ENCODE data around the gene FAM53B. TPM values are rescaled to one million over a fixed set of nuclear protein-coding genes. Genes with fewer than 3 reads are reported as not detected.

The FAM53B gene
- total RNA-seq, 1 donor from 2014 or later: 27.1 TPM

DNA sequence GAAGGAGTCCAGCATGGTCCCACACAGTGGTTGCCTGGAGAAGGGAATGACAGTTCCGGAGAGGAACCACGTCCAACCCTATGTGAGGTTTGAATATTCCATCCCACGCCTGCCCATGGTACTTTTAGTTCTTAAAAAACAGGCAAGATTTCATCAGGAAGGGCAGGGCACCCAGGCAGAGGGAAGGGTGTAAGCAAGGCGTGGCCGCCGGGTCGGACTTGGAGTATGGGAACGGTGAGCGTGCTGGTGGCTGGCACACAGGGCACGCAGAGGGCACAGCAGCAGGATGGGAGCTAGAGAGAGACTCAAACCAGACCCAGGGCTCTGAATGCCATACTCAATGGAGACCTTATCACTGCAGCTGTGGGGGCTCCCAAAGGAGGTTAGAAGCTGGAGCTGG, 34.3 kb downstream of the FAM53B start:
- peak; percentile 57 for DNase-seq (ENCODE audit: low spot score)

DNA sequence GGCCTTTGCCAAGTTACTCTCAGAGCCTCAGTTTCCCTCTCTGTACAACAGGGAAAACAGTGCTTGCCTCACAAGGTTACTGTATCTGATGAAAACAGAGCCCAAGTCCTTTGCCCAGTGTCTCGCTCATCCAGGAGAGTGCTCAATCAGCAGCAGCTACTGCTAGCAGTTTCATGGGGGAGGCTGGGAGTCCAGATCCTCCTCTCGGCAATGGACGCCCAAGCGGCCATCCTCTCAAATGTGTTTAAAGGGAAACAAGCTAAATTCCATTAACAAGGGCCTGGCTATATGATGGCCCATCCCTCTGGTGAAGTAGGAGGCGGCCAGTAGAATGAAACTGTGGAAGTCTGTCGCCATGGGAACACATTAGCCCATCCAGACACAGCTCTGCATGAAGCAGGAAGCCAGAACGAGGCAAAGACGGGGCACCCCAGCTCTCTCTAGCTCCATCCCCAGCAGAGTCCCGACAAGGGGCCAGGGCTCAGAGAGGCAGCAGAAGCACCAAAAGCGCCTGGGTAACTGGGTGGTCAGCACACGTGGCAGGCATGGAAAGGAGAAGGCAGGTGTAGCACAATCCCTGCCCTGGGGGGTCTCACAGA, 35.2 kb downstream of the FAM53B start:
- no peak for DNase-seq (ENCODE audit: low spot score)

DNA sequence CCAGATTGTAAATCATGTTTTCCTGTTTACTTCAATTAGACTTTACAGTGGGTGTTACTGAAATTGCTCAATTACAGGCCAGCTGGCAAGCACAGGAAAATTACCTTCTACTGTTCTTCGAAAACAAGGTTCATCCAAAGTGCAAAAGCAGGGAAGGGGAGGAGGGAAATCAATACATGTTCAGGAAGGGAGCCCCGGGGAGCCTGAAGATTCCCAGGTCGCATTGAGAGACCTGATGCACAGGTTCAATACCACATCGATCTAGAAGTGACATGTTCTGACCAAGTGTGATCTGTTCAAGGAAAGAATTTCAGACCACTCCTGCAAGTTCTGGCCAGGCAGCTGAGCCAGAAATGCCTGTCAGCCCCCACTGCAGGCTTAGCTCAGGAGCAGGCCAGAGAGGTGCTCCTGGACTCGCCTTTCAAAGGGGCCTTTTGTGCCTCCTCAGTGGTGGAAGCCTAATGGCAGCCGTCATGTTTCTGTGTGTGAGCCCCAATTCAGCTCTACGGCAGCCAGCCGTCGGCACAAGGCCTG, 35.9 kb downstream of the FAM53B start:
- DNase-seq (ENCODE audit: low spot score): peak; percentile 63

DNA sequence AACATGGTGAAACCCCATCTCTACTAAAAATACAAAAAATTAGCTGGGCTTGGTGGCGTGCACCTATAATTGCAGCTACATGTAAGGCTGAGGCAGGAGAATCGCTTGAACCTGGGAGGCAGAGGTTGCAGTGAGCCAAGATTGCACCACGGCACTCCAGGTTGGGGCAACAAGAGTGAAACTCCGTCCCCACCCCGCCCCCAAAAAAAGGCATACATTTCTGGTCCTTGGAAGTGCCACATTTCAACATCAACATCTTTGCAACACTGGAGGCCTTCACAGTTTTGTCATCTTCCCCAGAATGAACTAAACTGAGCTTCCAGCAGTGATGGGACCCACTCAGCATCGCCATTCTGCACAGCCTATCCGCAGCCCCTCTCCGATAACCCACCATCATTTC, 36.6 kb downstream of the FAM53B start:
- no peak for DNase-seq (ENCODE audit: low spot score)

DNA sequence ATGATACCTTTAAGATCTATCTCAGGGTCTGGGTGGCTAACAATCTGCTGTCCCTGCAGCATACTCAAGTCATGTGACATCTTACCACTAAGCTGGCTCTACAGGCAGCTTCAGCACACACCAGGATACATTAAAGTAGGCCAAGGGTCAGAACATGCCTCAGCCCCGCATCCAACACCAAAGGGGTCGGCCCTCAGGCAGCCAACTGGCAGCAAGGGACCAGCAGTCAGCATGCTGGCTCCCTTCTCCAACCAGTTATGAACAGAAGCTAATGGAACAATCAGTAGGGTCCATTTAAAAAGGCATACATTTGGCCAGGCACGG, 37.1 kb downstream of the FAM53B start:
- DNase-seq (ENCODE audit: low spot score): no peak

DNA sequence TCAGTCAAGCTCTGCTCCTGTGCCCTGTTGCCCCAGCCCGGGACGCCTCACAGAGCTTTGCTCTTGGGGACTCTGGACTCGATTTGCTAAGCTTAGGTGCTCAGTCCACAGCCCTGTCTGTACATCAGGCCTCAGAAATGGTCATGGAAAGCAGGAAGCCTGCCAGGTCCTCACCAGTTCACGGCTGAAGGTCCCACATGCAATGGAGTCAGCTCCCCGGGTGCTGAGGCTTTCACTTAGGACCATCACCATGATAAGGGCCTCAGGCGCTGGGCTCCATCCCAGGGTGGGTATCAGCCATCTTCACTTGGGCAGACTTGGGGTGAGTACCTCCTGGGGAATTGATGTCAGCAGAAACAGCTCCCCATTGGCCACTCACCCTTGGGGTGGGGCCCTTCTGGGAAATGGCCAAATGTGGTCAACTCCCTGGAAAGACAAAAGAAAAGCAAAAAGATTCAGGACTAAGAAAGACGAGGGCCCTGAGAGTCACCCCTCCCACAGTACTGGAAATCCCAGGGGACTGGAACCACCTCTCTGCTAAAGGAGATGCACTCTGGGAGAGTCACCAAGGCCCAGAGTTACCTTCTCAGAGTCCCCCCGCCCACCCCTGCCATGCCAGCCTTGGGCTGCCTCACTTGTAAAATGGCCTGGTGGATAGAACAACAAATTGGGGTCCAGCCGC, 37.6 kb downstream of the FAM53B start:
- DNase-seq (ENCODE audit: low spot score): no peak

DNA sequence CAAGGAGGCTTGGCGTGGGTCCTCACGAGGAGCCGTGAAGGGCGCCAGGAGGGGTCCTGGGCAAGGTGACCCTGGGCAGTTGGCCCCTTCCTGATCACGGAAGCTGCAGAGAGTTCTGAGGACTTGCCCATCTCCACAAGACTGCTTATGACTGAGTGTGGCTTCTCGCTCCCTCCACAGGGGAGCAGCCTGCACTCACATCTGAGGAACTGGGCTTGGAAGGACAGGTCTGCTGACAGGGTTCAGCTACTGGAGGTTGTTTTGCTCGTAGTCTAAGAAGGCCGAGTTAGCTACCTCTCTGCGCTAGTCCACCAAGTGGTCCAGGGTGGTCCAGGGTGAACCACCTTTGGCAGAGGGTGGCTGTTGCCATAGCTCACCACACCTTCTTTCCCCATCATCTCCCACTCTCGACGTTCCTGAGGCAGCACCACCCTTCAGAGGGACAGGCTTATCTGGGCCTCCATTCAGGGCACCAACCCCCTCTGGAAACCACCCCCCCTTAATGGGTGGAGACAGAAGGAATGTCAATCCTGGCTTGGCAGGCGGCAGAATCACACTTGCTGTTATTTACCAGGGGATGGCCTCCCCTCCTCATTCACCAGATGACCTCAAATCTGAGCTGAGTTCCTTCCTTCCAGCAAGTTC, 38.2 kb downstream of the FAM53B start:
- DNase-seq (ENCODE audit: low spot score): no peak

DNA sequence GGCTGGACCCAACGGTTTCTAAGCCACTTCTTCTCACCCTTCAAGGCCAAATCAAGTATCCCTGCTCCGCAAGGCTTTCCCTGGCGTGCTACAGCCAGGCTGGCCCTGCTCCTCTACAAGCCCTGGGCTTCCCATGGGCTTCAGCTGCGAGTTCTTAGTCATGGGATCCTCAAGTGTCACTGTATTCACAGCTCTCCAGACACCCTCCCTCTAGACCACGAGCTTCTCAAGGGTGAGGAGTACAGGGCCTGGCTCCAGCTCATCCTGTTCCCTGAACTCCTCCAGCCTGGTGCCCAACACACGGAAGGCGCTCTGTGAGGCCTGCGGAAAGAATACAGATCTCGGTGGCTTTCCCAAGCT, 38.8 kb downstream of the FAM53B start:
- DNase-seq (ENCODE audit: low spot score): no peak

DNA sequence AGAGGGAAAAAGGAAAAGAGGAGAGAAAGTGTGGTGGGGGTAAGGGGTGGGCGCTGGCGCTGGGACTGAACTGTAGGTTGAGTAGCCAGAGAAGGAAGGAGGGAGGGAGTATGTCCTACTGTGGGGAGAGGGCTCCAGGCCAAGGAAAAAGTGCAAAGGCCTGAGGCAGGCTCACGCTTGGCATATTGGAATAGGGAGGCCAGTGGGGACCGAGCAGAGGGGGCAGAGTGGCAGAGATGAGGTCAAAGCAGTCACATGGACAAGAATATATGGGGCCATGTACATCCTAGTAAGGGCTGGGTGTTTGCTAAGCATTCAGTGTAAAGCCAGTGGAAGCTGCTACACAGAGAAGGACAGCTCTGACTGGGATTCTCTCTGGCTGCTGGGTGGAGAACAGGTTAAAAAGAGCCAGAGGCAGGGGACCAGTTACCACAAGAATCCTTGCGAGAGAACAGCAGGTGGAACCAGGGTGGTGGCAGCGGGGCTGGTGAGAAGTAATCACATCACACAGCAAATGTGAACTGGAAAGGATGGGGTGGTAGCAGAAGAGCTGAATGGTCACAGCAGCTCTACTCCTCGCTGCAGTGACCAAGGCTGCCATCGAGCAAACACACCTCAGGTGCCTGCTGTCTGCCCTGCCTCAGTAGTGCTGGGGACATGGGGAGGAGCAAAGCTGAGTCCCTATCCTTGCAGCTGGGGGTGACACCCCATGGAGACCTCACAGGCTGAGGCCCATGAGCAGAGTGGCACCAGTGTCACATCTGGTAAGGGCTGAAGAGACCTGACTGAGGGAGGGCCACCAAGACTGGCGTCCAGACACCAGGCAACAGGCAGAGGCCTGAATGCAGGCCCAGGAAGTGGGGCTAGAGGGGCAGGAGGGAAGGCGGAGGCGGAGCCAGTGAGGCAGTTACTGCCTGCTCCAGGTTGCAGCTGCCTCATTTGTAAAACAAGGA, 39.5 kb downstream of the FAM53B start:
- no peak for DNase-seq (ENCODE audit: low spot score)

DNA sequence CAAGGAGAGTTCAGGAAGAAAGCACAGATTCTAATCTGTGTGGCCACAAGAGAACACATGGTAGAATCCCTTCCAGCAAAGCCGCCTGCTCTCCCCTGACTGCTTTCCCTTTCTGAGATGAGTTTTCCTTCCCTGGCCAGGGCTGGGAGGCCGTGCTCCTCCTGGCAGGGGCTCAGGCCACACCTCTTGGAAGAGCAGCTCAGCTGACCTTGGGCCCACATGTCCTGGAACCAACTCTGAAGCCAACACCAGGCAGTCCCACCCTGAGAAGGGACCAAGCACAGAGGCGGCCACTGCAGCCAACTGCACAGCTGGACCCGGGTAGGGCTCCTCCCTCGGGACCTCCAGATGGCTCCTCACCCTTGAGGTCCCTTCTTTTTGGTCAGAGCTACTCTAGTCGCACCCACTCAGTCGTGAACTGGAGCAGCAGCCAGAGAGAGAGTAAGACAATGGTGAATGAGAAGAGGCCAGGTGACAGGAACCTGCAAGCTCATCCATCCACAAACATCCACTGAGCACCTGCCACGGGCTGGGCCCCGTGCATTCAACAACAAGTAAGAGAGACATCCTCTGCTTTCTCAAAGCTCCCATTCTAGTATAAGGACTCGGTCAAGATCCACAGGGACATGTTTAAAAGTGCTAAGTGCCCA, 40.3 kb downstream of the FAM53B start:
- no peak for DNase-seq (ENCODE audit: low spot score)

DNA sequence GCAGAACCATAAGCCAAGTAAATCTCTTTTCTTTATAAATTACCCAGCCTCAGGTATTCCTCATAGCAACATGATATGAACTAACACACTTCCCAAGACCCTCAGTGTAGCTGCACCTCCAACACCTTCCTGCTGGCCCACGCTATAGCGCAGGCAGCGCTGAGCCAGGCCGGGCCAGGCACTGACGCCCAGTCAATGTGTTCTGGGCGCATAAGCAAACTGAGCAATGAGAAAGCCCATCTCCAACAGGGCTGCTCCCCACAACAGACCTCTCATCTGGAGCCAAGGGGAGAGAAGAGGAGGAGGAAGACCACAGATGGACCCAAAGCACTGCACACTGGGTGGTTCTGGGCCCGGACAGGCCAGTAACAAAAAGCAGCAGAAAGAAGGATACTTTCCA, 40.8 kb downstream of the FAM53B start:
- DNase-seq (ENCODE audit: low spot score): no peak

DNA sequence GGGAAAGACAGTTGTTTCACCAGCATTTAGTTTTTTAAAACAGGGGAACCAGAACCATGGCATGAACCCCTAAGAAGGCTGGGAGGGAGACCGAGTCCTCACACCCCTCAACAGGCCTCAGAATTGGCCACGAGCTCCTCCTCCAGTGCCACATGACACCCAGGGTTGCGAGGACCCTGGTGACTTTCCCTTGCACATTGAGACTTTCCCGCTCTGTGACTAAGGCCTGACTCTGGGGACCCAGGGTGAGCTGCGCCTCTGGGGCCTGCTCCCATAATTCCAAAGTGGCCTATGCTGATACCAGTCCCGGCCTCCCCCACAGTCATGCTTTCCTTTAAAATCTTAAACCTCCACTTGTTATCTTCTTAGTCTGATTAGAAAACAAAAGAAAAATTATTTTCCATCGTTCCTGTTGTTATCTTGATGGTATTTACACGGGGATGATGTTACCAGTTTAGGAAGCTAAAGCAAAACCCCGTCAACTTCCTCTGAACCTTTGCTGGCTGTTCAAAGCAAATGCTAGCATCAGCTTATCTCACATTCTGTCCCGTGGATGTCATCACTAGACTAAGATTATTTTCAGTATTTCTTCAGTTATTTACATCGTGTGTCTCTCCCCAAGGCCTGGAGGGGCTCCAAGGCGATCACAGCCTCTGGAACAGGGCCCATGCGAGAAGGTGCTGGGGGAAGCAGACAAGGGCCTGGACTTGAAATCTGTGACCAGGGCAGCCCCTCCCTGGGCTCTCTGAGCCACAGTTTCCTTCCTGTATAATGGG, 42.1 kb downstream of the FAM53B start:
- no peak for DNase-seq (ENCODE audit: low spot score)

DNA sequence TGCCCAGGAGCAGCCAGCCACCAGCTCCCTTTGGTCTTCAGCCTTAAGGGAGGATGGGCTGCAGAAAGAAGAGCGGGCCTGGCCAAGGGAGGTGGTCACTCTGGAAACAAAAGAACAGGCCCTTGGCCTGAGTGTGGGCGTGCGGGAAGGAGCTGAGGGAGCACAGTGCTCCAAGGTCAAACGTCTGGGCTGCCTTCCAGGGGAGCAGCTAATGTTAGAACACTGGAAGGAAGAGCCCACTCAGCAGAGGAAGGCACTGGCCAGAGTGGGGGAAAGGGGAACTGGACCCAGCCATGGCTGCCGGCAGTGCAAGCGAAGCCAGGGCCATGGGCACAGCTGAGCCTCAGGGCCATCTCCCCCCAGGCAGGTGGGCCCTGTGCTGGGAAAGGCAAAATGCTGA, 42.7 kb downstream of the FAM53B start:
- peak; percentile 86 for DNase-seq (ENCODE audit: low spot score)

DNA sequence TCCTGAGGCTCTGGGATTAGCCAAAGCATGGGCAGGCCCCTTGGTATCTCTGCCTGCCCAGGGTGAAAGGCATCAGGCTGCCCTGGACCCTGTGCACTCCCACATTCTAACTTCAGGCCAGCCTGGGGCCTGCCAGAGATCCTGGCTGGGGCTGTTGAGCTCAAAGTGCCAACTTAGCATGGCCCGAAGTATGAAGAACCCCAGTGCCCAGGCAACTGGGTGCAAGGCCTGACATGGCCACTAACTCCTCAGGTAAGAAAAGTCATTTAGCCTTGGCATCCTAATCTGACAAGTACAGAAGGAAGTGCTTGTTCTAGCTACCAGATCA, 43.2 kb downstream of the FAM53B start:
- DNase-seq (ENCODE audit: low spot score): no peak

DNA sequence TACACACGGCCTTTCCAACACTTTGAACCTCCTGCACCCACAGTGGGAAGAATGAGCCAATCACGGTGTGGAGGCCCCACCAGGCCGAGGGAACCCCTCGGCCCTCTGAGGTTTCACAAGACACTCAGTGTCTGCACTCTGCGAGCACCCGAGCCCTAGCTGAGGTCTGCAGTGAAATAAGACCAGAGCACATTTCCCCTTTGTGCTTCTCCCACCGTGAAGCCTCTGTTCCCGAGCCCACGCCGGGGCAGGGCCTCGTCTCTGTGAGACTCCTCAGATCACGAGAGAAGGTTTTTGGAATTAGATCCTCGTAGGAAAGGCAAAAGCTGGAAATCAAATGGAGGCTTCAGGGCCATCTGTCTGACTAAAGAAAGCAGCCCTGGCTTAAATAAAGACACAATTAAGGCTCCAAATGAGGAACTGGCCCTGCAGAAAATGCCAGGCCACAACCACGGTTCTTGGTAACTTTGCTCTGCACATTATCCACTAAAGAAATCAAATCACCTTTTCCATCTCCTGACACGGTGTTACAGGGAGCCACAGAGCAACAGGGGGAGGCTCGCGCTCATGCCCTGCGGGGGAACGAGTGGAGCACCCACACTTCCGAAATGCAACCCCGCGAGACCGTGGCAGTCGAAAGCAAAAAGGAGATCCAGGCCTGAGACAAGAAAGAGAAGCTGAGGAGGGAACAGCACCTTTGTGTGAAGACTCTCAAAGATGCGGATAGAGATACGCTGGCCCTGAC, 43.7 kb downstream of the FAM53B start:
- DNase-seq (ENCODE audit: low spot score): no peak

DNA sequence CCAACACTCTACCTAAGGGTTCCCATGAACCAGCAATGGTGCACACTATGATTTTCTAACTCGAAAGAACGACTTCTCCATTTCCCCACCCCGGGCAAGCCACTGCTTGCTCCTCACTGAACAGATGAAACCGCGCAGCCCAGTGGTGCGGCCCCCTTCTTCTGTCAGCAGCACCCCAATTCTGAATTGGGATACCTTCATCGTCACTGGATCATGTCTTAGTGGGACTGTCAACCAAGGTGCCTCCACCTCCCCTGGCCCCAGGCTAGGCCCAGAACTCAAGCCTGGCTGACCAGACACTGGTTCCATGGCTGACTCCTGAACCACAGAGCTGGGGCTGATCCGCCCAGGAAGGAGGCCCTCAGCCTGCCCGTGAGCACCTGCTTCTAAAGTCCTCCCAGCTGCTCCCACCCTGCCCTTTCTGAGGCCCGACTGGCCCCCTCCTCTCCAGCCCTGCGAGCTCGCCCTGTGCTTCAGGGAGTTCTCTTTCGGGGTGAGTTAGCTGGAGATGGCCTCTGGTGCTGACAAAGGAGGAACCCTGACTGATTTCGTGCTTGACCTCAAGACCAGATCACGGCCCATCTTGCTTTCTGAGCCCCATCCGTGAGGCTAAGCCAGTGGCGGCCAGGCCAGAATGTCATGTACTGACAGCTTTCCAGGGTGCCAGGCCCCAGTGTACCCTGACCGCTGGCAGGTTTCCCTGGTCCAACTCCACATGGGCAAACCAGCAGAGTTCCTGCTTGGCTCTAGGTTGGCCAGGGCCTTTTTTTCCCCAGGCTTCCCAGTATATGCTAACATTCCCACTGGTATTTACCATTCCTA, 44.5 kb downstream of the FAM53B start:
- DNase-seq (ENCODE audit: low spot score): no peak

DNA sequence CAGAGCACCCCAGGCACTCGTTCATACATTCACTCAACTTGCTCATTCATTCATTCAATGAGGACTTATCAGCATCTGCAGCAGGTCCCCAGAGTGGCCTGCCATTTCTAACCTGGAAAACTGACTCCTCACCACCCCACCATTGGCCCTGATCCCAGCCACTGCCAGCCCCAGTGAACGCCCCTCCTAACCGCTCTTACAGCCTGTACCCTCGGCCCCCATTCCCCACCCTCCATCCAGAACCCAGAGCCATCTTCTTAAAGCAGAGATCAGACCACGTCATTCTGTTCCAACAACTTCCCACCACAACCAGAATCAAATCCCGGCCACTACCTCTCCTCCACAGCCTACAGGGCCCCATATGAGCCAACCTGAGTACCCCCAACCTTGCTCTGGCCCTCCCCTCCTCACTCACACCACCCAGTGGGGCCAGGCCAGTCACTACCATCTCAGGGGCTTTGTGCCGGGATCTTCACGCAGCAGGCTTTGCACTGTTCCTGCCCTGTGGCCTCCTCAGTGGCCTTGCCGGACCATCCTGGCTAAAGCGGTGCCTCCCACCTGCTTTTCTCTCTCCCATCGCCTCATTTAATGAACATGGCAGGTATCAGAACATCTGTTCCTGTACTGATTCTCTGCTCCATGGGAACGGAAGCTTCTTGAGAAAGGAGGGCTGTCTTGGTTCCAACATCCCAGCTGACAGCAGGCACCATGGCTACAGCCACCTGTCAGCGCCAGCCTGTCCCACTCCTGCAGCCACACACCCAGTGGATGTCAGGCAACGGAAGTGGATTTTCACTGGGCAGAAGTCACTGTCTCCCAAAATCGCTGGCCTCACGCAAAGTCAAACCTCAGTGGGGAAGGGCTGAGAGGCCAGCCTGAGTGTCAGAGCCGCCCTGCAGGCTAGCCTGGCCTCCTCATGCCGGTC, 45.4 kb downstream of the FAM53B start:
- DNase-seq (ENCODE audit: low spot score): no peak

DNA sequence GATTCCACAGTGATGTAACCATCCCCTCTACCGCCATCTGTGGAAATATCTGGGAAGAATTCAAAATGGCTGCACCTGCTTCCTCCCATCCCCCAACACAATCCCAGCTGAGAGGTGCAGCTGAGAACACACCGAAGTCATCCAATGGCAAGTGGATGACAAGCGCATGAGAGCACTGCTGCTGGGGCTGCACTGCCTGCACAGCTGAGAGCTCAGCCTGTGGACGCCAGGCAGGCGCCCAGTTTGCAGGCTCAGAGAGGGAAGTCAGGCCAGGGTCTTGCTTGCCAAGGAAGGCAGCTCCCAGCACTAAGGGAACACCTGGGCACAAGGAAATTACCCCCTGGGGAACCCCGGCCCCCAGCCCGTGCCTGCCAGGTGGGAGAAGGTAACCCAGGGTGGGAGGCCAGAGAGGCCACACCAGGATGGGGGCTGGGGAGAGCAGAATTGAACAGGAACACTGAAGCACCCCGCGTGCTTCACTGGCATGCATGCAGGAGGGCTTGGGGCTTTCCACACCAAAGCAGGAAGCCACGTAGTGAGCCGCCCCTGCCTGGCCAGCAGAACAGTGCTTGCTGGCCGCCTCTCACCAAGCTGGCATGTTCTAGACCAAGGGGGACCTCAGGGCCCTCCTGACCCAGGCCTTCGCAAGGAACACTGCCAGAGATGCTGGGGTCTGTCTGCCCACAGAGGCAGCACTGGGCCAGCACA, 46.2 kb downstream of the FAM53B start:
- DNase-seq (ENCODE audit: low spot score): no peak
